Fibroblast of skin of abdomen (primary cell): Measurements from ENCODE around the gene CCNY.
"Not testable (repeated sequence)": the region's sequence is repeated elsewhere in the genome, so short reads cannot be mapped to it uniquely, and the experiment has no call there.

Experiments used
- DNase-seq: peaks from one replicate; pipeline ENCODE4 v3.0.0-alpha.2; 2013

The CCNY gene

DNA sequence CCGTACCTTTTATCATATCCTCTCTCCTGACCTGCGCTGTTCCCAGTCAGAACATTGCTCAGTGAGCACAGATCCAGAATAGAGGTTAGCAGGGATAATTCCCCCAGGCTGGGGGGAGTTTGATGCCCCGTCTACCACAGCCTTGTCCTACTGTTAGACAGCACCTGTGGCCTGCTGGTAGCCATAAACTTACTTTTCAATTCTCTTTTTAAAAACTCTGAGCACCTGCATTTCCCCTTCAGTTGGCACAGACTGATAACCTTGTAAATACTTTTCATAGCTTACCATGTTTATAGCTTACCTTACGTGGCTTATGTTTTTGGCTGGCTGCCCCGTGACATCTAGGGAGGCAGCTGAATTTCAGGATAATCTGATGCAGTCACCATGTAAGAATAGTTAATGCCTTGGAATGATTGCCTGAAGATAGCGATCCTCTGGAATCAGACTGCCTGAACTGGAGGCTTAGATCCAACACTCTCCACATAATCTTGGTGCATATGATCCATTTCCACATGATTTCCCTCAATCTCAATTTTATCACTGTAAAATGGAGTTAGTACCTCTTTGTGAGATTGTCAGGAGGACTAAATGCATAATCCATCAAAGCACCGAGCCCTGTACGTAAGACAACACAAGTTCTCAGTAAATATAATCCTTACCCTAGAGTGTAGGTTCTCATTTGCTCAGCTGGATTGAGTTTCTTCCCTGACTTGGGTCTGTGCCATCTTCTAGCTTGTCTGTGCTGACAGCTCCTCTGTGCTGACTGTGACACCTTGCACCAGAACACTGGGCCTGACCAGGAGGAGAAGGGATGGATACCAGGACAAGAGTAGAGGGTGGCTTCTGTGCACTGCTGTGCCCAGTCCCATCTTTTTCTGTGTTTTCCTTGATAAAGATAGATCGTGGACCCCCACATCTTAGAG lies 157.1 kb downstream of the CCNY start:
- DNase-seq: peak; percentile 11

DNA sequence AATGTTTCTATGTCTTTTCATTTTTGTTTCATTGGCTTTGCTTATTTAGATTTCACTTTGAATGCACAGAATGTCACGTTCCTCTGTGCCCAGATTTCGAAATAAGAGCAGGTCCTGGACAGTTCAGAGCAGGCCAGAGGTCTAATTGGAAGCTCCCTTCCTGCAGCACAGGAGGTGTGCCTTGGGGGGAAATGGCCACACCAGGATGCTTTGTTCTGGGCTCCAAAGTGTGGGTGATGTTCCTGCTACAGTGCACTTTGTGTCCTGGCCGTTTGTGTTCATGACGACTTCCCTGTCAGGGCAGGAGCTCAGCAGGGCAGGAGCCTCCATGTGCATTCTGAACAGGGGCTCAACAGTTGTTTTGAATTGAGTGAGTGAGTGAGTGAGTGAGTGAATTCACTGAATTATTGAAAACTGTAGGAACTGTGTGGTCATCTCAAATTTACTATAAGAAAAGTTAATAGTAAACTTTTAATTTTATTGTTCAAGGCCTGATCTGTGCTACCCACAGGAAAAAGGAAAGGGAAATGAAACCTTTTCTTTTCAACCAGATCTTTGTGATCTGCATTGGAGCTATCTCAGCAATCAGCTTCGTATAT lies 159.3 kb downstream of the CCNY start:
- no peak for DNase-seq

DNA sequence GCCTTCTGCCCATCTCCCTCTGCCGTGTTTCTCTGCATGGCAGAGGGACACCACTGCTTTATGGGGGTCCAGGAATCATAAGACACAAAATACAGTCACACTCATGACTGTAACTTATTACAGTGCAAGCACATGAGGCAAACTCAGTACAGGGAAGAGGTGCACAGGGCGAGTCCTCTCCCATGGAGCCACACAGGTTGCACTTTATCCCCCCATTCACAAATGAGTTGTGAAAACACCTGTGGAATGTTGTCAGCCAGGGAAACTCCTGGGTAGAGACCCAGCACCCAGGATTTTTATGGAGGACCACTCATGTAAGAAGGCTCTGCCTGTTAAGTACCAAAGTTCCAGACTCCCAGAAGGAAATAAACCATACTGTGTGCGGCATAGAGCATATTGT lies 161.6 kb downstream of the CCNY start:
- no peak for DNase-seq

DNA sequence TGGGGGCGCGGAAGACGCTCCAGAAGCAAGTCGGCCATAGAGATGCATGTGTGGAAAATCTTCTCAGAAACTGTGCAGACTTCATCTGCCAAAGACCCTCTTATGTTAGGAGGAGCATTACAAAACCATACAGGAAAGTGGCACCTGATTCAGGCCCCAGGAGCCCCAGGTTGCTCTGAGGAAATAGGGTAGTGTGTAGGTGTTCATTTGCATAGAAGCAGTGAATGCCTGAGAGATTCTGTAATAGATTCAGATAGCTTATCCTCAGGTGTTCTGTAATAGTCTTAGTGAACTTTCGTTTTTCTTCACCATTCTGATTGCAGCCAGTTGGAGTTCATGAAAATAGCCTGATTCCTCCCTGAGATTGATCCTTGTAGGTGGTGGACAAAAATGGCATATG lies 162.4 kb downstream of the CCNY start:
- no peak for DNase-seq

DNA sequence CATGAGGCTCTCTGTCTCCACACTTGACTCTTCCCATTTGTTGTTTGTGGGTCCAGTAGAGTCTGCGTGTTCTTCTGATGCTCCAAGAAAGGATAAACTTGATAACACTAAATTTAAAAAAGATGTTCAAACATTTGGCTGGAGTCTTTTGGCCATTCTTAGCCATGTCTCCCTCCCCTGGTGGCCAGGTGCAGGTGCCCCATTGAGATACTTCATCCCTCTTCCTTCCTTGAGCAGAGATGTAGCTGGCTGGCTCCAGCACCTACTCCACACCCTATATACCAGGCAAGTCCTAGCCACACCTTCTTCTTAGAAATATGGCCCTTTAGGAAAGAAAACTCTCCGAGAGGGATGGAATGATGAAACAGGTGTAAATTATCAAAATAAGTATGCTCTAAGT lies 165.6 kb downstream of the CCNY start:
- no peak for DNase-seq

DNA sequence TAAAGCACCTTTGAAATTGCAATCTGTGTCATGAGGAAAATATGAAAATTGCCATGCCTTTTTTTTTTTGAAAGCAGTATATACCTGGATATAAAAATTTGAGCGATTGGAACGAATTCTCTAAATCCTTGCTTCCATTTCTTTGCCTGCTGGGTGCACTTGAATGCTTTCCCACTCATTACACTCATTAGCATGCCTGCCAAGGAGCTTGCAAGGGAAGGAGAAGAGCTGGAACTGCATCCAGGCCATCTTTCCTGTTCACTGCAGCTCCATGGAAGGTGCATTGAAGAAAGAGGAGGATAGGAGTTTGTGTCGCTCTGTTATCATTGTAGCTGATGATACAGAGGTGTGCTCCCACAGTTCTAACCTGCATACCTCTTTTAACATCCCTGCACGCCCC lies 166.4 kb downstream of the CCNY start:
- DNase-seq: no peak

DNA sequence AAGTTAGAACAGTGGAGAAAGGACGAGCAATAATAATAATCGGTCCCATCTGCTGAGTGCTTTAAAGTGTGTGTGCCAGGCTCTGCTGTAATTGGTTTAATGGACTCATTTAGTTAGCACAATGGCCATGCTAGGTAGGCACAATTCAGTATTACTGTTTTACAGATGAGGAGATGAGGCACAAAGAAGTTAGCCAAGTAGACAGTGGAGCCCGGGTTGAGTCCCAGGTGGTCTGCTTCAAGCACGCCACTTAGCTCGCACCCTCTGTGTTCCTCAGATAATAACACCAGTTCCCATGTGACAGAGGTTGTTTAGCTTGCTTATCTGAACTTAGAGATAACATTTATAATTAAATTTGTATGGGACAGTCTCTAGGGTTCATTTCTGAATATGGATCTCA lies 167.3 kb downstream of the CCNY start:
- DNase-seq: no peak

DNA sequence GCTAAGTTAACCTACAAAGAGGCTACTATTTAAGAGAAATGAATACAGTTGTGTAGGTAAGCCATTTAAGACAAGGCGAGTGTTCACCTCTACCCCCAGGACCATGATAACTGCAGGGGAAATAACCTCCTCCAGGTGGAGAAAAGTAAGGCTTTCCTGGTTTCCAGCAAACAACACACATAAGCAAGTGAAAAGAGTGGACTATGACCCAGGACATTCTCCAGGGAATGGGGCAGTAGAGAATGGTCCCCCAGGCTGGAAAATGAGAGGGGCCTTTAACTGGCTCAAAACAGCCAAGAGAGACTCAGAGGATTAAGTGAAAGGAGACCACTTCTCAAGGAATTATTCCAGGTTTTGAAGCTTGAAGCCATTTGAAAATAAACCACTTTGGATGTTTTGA lies 167.8 kb downstream of the CCNY start:
- DNase-seq: no peak

DNA sequence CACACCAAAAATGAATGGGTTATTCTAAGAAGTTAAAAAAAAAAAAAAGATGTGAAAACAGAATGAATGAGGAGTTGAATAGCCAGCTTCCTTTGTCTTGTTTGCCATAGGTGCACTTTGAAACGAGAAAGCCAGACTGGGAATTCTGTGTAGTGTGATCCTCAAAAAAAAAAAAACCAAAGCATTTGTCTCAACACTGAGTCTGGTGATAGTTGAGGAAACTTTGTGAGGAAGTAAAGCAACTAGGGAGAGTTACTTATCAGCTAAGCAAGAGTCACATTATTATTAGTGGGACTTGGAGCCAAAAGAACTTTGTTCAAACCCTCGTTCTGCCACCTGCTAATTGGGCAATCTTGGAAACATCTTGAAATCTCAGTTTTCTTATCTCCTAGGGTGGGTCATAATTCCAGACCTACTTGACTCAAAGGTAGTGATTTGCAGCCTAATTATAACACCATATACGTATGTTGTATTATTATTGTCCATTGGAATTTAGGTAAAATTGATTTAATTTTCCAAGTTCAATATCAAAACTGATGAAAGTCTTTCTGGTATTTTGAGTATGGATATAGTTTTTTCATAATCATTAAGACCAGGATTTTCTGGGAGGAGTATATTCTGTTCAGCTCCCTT lies 169.0 kb downstream of the CCNY start:
- DNase-seq: no peak

DNA sequence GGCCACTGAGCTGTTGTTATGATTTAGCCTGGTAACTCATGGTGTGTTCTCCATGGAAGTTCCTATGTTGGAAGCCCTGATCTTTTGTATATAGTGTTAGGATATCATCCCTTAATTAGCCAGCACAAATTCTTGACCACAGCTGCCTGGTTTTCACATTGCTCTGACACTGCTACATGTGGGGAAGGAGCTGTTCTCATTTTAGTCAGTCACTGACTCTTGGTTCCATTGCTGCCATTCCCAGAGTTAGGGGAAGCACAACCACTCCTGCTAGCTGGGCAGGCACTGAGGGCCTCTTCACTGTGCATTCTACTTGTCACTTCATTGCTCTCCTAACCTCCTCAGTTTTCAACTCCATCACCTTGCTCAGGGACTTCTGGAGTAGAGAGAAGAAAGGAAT lies 170.4 kb downstream of the CCNY start:
- DNase-seq: no peak

DNA sequence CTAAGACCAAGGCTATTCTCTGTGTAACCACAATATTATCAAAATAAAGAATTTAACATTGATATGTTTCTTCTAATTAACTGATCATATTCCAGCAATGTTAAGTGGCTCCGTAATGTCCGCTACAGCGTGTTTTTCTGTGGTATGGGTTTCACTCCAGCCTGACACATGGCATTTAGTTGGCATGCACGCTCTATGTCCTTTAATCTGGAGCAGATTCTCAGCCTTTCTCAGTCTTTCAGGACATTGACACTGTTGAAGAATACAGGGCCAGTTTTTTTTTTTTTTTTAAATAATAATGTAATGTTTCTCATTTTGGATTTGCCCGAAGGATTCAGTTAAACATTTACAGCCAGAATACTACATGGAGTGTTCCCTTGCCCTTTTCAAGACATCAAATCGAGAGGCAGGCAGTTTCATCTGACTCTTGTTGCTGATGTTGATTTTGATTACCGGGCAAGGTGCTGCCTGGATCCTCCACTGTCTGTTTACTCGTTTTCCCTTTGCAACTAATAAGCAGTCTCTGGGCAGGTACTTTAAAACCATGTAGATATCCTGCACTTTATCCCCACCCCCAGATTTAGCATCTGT lies 171.3 kb downstream of the CCNY start:
- DNase-seq: no peak

DNA sequence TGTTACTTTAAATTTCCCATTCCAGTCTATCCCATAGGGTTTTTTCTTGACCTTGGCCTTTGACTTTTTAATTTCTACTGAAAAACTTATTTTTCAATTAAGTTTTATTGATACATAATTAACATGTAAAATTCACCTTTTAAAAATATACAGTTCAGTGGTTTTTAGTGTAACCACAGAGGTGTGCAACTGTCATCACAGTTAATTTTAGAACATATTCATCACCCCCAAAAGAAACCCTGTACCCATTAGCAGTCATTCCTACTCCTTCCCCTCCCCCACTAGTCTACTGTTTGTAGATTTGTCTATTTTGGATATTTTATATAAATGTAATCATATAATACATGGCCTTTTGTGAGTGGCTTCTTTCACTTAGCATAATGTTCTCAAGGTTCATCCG lies 172.3 kb downstream of the CCNY start:
- no peak for DNase-seq

DNA sequence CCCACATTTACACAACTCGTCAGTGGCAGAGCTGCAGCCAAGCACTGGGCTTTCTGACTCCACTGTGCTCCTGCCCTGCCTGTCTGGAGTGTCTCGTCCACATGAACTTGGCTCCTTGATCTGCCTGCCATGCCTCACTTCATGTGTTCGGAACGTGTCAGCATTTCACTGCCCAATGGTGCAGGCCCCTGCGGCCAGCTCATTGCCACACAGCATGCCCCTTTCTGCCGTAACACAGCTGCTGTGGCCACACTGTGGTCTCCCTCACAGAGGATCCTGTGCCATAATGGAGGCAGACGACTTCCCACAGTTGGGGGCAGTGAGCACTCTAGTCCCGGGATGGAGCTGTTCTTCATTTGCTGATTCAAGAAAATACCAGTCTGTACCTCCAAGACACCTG lies 174.6 kb downstream of the CCNY start:
- no peak for DNase-seq

DNA sequence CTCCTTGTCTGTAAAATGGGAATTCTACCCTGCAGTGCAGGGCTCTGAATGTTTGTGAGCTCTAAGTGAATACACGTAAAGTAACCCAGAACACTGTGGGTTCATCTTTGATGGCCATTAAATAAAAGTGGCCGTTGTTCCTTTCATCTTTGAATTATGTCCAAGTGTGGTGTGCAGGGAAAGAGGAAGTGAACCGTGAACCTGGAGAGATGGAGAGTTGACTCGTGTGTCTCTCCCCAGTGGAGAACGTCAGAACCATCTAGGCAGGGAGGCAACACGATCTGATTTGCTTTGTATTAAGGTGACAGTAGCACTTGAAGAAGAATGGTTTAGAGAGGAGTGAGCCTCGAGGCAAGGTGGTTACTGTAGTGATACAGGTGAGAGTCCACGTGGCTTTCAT lies 175.3 kb downstream of the CCNY start:
- no peak for DNase-seq

DNA sequence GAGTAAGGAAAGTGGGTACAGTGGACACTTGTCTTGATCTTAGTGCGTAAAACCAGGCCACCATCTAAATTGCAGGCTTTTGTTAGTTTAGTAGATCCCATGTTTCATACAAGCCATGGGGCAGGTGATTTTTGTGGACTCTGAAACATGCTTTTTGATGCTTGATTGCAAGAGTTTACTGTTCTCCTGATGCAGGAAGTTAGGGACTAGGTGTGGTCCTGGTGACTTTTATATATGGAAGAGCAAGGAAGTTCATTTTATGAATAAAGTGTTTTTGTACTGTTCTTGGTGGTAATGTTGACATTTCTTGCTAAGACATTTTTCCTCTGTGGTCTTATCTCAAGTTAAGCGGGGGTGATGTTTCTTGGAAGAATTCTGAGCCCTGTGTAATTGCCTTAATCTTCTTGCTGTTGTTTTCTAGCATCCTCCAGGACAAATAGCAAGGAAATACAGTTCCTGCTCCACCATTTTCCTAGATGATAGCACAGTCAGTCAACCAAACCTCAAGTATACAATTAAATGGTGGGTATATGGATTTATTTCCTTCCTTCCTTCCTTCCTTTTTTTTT lies 179.9 kb downstream of the CCNY start:
- no peak for DNase-seq

DNA sequence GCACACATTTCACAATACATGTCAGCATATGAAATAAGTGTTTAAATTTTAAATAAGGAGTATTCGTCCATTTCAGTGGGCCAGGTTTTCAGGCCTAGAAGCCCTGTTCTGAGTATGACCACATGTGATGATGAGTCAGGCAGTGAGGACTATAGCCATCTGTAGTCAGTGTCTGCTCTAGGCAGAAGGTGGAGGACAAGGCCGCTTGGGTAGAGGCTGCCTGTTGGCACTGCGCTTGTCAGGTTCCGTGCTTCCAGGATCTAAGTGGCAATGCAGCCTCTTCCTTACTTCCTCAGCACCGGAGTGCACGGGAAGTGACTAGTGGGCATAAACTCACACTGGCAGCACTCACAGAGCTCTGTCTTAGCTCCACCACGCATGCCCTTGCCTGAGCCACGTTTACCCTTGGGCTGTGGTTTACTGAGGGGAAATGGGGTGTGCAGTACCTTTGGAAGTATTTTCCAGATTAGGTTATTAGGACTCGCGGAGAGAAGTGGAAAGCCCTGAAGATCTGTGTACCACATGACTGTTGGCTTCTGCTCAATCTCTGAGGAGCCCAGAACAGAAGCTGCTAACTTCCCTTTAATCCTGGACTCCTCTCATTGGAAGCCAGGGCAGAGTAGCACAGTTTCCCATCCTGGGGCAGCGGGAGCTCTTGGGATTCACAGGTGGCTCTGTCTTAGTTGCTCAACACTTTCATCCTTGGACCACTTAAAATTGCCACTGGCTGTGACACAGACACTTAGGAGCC lies 181.3 kb downstream of the CCNY start:
- peak; percentile 17 for DNase-seq

DNA sequence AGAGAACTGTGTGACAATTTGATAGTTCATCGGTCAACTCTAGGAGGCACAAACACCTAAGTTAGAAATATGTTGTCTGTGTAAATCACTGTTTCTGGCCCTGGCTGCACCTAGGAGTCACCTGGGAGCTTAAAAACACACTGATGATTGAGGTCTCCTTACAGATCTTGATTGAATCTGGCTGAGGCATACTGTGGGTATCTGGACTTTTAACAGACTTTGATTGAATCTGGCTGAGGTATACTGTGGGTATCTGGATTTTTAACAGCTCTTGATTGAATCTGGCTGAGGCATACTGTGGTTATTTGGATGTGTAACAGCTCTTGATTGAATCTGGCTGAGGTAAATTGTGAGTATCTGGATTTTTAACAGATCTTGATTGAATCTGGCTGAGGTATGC lies 181.9 kb downstream of the CCNY start:
- DNase-seq: not testable (repeated sequence)

DNA sequence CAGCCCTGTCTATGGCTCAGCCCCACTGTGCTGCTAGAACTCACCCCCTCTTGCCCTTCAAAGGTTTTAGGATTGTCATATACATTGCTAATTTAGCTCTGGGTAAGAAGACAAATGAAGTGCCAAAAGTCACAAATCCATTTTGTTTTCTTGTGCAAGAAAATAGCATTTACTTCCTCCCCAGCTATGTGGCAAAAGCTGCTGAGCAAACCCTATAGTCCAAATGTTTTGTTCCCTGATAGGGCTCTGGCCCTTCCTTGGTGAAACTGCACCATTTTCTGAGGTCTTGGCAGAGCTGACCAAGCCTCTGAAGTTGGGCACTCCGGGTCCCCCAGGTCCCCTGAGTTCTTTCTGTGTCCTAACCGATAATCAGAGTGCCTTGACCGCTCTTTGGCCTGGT lies 184.7 kb downstream of the CCNY start:
- DNase-seq: no peak

DNA sequence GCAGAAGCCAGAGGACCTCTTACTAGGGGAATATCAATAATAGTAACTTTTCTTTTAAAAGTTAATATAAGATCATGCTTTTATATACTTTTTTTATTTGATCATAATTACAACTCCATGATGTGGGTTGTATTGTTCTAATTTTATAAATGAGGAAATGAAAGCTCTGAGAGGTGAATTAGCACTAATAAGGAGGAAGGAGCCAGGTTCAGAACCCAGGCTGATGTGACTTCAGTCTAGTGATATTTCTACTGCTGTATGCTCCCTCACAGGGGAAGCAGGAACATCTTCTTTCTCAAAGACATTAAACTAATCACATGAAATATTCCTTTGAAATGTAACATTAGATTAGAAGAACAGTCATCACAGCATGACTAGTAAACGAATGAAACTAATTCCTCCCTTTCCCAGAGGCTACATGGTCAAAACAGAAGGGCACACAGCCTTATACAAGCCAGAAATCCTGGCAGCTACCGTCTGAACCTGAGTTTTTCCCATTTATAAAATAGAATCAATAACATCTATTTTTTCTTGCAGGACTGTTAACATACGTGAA lies 187.4 kb downstream of the CCNY start:
- DNase-seq: no peak

DNA sequence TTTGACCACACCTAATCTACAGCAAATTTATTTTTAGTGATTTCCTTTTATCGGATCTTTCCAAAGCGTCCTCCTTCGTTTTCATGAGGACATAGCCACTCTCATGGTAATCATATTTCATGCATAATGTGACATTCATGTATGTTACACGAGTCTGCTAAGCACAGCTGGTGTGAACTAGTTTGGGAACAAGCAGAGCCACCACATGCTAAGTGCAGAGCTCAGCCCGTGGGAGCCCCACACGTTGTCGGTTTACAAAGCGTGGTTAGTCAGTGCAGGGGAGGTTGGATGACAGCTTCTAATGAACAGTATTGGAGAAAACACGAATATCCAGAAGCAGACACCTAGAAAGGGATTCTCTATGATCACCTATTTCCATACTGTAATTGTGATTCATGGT lies 190.4 kb downstream of the CCNY start:
- peak; percentile 4 for DNase-seq

DNA sequence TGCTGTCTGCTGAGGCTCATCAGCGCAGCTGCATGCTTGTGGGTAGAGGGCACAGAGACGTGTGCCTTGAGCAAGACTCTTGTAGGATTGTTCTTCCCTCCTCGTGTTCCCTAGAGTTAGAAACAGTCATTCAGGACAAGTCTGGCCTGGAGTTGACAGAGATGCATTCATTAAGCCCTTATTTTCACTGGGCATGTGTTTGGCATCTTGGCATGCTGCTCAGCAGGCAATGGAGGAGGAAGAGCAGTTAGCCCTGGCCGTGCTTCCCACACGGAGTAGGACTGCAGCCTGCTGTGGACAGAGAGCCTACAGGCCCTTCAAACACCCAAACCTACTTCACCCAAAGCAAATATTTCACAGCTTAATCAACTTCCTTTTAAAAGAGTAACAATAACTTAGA lies 195.8 kb downstream of the CCNY start:
- DNase-seq: no peak

DNA sequence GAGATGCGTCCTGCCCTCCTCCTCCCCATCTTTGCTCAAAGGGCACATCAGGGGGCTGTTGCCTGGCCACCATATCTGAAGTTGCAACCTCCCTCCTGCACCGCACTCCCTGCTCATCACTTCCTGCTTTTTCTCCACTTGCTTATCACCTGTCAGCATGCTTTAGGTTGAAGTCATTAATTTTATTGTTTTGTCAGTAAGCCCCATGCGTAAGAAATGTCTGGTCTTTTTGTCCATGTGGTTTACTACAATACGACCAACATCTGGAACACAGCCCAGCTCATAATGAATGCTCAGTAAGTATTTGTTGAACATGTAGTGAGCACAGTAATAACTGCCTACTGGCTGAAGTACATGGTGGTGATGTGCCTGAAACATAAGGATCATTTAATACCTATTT lies 197.3 kb downstream of the CCNY start:
- DNase-seq: peak; percentile 52
